Spleen (tissue), 7 donors: ENCODE measurements around the gene ADAMTS12.
"Not testable (repeated sequence)": the region's sequence is repeated elsewhere in the genome, so short reads cannot be mapped to it uniquely, and the experiment has no call there.

Experiments
- POLR2AphosphoS5 ChIP-seq, 3 donors: sonication (generic); formaldehyde crosslinking; IDR thresholded peaks; one replicate each; pipeline ENCODE4 v1.5.1; 2017; ENCODE audit warnings: antibody characterized with exemption in 3 of 3
- TF ChIP-seq, protein P1 (sequence below), 11 experiments: fragments of 200-600 bp in 7 of 11; fragments of 450-650 bp in 4 of 11; sonication (generic) in 4 of 11; IDR thresholded peaks in 8 of 11; conservative IDR thresholded peaks in 3 of 11; 1 replicate in 7 of 11; 2 replicates in 4 of 11; pipeline versions ENCODE4 v1.4.0 to v1.8.0; 2016 to 2021; ENCODE audit warnings: antibody characterized with exemption in 11 of 11, inconsistent platforms in 4 of 11, mild to moderate bottlenecking in 1 of 11
- donor health status: DM: no; HTN: no; CAD: no; lungs with moderate emphysema.
- donor health status: DM: no; HTN: no; CAD: no.
- donor health status: DM: no; HTN: no; CAD: no.

DNA sequence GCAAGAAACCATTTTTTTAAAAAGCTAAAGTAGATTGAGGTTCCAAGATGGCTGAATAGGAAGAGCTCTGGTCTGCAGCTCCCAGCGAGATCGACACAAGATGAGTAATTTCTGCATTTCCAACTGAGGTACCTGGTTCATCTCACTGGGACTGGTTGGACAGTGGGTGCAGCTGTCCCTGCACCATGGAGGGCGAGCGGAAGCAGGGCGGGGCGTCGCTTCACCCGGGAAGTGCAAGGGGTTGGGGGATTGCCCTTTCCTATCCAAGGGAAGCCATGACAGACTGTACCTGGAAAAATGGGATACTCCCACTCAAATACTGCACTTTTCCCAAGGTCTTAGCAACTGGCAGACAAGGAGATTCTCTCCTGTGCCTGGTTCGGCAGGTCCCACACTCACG is 352.0 kb downstream of the ADAMTS12 start:
- TF ChIP-seq, protein P1, sequence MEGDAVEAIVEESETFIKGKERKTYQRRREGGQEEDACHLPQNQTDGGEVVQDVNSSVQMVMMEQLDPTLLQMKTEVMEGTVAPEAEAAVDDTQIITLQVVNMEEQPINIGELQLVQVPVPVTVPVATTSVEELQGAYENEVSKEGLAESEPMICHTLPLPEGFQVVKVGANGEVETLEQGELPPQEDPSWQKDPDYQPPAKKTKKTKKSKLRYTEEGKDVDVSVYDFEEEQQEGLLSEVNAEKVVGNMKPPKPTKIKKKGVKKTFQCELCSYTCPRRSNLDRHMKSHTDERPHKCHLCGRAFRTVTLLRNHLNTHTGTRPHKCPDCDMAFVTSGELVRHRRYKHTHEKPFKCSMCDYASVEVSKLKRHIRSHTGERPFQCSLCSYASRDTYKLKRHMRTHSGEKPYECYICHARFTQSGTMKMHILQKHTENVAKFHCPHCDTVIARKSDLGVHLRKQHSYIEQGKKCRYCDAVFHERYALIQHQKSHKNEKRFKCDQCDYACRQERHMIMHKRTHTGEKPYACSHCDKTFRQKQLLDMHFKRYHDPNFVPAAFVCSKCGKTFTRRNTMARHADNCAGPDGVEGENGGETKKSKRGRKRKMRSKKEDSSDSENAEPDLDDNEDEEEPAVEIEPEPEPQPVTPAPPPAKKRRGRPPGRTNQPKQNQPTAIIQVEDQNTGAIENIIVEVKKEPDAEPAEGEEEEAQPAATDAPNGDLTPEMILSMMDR (IDR thresholded peaks at IDR 0.05 in 8 of 11, conservative IDR thresholded peaks at IDR 0.05 in 3 of 11): not testable (repeated sequence)
- not testable (repeated sequence) for TF ChIP-seq POLR2AphosphoS5 (IDR thresholded peaks at IDR 0.05)
